Activated CD8-positive, alpha-beta memory T cell treated with anti-CD3 and anti-CD28 coated beads for 4 hours (primary cell): ENCODE data around the gene MVK.

ENCODE experiments used
- DNase-seq, 2 donors: peaks; one replicate each; pipeline ENCODE4 v3.0.0-alpha.2; 2020; ENCODE audit warnings: low read depth in 2 of 2

MVK gene

DNA sequence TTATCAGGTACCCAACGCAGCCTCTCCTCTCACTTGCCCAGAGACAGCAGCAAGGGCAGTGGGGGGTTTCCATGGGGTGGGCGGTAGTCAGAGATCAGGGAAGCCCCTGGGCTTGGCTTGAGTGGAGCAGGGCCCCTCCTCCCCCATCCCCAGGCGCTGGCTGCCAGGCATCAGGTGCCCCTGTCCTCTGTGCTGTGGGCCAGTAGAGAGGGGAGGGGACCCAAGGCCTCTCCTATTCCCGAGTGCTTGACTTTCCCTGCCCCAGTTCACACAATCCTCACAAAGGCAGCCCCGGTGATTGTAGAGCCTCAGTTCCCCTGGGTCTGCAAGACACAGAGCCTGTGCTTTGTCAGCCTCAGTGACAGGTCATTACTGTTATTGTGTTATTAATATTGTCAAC lies 57.7 kb downstream of the MVK start:
- DNase-seq = no peak

DNA sequence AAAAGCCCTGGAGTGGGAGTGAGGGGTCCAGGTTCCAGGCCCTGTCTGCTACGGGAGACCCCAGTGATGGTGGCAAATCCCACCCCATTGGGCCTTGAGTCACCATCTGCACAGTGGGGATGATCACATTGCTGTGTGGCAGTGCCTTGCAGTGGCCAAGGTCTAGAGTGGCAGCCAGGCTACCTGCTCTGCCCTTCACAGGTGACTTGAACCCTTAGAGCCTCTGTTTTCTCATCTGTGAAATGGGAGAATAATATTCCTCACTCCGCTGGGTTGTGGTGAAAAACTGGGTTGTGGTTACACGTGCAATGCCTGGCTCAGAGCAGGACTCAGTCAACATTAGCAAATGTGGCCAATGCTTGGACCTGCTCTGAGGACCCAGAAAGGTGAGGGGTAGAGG lies 58.2 kb downstream of the MVK start:
- DNase-seq = no peak

DNA sequence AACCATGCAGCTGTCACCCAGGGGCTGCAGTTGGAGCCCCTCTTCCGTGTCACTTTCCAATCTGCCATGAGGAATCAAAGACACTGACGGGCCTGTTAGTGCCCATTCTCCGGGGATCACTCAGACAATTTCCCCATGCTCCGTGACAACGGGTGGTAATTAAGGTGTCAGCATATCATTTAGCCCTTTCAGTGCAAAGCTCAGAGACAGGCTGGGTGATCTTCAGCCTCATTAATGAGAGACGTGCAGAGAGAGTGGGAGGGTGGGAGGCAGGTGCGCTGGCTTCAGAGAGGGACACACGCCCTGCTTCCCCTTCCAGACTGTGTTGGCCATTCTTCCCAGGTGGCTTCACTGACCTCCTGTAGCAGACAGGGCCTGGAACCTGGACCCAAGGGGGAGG lies 58.7 kb downstream of the MVK start:
- DNase-seq = no peak

DNA sequence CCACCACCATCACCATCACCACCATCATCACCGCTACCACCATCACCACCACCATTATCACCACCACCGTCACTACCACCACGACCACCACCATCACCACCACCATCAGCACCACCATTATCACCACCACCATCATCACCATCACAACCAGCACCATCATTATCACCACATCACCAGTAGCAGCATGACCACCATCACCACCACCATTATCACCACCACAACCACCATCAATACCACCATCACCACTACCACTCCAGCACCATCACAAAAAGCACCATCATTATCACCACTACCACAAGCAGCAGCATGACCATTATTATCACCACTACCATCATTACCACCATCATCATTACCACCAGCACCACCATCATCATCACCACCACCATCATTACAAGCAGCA lies 62.1 kb downstream of the MVK start:
- DNase-seq = no peak

DNA sequence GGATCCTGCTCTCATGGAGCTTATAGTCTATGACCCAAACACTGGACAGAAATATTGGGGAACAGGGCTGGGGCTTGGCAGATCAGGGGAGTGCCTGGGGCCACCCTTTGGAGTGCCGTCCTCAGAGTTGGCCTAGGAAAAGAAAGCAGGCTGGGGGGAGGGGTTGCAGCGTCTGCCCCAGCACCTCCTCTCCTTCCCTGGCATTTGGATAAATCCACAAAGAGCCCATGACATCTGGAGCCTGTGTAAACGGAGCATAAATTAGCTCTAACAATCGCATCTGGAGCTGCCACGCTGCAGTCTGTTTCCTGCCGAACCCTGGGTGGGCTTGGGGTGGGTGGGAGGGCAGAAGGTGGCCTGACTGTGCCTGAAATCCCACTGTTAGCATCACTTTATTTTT lies 63.8 kb downstream of the MVK start:
- DNase-seq = no peak

DNA sequence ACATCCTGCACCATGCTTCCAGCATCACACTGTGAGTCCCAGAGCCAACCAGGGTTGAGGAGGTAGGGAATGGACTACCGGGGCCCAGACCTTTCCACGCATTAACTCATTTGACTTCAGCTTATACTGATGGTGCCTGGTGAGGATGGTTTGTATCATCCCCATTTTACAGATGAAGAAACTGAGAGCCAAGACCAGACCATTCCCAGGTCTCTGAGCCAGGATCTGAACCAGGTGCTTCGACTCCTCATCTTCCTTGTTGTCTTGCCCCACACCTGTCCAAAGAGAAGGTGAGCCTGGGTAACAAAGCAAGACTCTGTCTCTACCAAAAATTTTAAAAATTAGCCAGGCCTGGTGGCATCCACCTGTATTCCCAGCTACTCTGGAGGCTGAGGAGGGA lies 64.4 kb downstream of the MVK start:
- no peak for DNase-seq

DNA sequence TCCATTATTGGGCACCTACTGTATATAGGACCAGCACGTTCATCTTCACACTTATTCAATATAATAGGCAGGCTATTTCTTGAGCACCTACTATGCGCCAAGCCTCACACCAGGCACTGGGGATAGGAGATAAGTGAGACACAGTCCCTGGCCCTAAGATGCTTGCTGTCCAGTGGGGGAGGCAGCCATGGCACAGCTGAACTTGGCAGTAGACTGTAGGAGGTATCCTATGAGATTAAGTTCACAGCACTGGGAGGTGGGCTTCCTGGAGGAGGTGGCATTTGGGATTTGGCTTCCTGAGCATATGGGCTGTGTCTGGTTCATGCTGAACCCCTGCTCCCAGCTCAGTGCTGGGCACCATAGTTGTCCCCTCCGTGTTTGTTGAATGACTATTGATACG lies 65.1 kb downstream of the MVK start:
- DNase-seq = no peak

DNA sequence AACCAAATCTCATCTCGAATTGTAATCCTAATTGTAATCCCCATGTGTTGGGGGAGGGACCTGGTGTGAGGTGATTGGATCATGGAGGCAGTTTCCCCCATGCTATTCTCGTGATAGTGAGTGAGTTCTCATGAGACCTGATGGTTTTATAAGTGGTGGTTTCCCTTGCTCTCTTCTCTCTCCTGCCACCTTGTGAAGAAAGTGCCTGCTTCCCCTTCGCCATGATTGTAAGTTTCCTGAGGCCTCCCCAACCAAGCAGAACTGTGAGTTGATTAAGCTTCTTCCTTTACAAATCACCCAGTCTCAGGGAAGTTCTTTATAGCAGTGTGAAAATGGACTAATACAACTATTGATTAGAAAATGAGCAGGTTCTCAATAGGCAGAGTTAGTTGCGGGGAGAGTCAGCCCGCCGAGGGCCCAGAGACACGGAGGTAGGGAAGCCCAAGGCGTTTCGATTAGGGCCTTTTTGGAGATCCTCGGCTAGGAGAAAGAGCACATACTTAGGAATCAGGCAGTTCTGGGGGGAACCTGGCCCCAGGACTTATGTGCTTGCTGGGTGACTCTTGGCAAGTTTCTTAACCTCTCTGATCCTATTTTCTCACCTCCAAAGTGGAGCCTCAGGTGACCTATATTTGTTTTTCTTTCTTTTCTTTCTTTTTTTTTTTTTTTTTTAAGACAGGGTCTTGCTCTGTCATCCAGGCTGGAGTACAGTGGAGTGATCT lies 65.7 kb downstream of the MVK start:
- DNase-seq = no peak

DNA sequence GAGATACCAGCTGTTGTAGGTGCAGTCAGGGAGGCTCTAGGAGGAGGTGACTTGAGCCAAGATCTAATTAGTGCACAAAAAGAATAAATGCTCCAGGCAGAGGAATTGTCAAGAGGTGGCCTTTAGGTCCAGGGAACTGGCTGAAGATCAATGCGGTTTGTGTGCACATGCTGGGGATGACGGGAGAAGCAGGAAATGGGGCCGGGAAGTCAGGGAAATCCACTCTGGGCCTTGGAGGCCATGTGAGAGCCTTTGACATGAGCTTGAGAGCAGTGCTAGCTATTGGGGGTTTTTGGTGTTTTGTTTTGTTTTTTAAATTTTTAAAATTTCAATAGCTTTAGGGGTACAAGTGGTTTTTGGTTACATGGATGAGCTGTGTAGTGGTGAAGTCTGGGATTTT lies 67.4 kb downstream of the MVK start:
- no peak for DNase-seq

DNA sequence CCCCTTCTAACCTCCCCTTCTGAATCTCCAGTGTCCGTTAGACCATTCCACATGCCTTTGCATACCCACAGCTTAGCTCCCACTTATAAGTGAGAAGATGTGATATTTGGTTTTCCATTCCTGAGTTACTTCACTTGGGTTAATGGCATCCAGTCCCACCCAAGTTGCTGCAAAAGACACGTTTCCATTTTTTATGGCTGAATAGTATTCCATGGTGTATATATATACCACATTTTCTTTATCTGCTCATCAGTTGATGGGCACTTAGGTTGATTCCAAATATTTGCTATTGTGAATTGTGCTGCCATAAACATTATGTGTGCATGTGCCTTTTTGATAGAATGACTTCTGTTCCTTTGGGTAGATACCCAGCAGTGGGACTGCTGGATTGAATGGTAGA lies 67.8 kb downstream of the MVK start:
- no peak for DNase-seq

DNA sequence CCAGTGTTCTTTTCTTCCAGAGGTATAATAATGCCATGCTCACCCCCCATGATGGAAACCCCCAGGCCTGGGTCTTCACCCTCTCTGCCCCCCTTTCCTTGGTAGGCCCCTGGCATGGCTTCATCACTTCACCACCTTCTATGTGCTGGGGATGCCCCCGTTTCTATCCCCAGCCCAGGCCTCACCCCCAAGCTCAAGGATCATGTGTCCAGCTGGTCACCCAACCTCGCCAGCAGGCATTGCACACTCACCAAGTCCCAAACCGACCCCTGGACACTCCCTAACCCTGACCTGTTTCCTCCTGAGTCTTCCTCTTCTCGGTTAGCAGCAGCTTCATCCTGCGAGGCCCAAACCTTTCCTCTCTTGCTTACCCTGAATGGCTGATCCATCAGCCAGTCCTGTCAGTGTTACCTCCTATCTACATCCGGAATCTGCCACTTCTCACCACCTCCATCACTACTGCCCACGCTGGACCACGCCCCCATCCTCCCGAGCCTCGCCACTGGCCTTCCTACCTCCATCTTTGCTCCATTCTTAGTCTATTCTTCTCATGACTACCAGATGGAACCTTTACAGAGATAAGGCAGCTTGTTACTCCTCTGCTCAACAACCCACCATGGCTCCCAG lies 69.0 kb downstream of the MVK start:
- no peak for DNase-seq

DNA sequence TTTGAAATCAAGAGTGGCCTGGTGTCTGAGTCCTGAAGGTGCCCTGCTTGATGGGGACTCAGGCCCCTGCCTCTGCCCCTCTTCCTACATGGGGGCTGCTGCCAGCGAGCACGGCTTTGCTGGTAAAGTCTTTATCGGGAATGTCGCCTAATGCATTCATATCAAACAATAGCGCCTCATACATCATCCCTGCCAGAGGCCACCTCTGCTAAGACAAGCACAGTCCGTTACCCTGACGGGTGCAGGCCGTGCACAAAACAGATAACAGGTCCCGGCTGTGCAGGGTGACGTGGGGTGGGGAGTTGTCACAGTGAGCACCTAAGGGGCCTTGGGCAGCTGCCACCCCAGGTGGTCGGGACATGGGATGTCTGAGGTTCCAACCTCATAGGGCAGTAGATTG lies 71.6 kb downstream of the MVK start:
- no peak for DNase-seq

DNA sequence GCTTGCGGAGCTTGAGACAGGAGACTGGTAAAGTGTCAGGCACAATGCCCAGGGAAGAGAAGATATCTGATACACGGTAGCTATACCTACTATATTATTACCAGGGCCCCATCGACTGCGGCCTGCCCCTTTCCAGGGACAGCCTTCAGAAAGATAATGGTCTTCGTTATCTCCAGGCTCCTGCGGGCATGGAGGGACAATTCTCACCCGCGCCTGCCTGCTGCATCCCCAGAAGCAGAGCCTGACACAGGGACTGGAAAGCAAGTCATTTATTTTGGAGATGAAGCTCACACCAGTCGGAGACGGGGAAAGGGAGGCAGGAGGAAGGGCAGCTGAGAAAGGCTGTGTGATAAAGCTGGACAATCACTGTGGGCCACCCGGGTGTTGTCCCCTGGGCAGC lies 72.1 kb downstream of the MVK start:
- no peak for DNase-seq
